CD4-positive, alpha-beta T cell (primary cell): ENCODE results near the gene ERBB3. TPM values are rescaled to one million over a fixed set of nuclear protein-coding genes. Genes with fewer than 3 reads are reported as not detected.

Experiments used
- ATAC-seq: fragments of 200-7000 bp; cut with Tn5 transposase; one replicate; pipeline ENCODE4 v1.10.0; 2022; ENCODE audit warnings: mild to moderate bottlenecking; ENCODE audit not compliant: poor library complexity
- CTCF ChIA-PET: fragments of 350-600 bp; sonication (Branson Sonifier 250); formaldehyde crosslinking; loops from one replicate; lab custom pipeline; 2021; ENCODE audit warnings: antibody characterized with exemption, inconsistent platforms; lab: Charles Lee
- POLR2A ChIA-PET: fragments of 350-600 bp; sonication (Branson Sonifier 250); formaldehyde crosslinking; loops from one replicate; lab custom pipeline; 2021; ENCODE audit warnings: antibody characterized with exemption, inconsistent platforms; lab: Charles Lee
- DNase-seq, 14 experiments: peaks; one replicate each; pipeline ENCODE4 v3.0.0-alpha.2; 2013 to 2020; ENCODE audit warnings: mixed read lengths in 2 of 14
- H3K27ac ChIP-seq, 2 donors: one replicate each; pipeline versions ENCODE4 v1.5.1 to v1.7.0; 2013; ENCODE audit warnings: low read length in 2 of 2, low read depth in 1 of 2, mild to moderate bottlenecking in 1 of 2
- H3K27me3 ChIP-seq, 2 experiments: 1 replicate in 1 of 2; 2 replicates in 1 of 2; pipeline versions ENCODE4 v1.6.1 to v1.7.0; 2013; ENCODE audit warnings: low read length in 2 of 2, control low read depth in 1 of 2, mild to moderate bottlenecking in 1 of 2, moderate library complexity in 1 of 2; ENCODE audit not compliant: insufficient read depth in 2 of 2, control insufficient read depth in 1 of 2
- H3K36me3 ChIP-seq: one replicate; pipeline ENCODE4 v1.6.1; 2013; ENCODE audit warnings: low read length, control low read depth; ENCODE audit not compliant: insufficient read depth
- H3K4me1 ChIP-seq: one replicate; pipeline ENCODE4 v1.6.1; 2013; ENCODE audit warnings: low read length, control low read depth; ENCODE audit not compliant: insufficient read depth
- H3K4me3 ChIP-seq: one replicate; pipeline ENCODE4 v1.5.1; 2013; ENCODE audit warnings: mild to moderate bottlenecking, low read length, moderate library complexity
- H3K9me3 ChIP-seq, 2 experiments: 1 replicate in 1 of 2; 2 replicates in 1 of 2; pipeline versions ENCODE4 v1.6.1 to v1.7.0; 2013; ENCODE audit warnings: low read length in 2 of 2, mild to moderate bottlenecking in 2 of 2, control low read depth in 1 of 2, moderate library complexity in 1 of 2; ENCODE audit not compliant: control insufficient read depth in 1 of 2, insufficient read depth in 1 of 2
- H3K27ac Mint-ChIP-seq: one replicate; pipeline ENCODE4 v1.8.0; 2020; ENCODE audit warnings: mixed read lengths
- H3K27me3 Mint-ChIP-seq: one replicate; pipeline ENCODE4 v1.8.0; 2021; ENCODE audit warnings: mixed read lengths
- H3K36me3 Mint-ChIP-seq: one replicate; pipeline ENCODE4 v1.8.0; 2021; ENCODE audit warnings: low read depth, mixed read lengths
- H3K4me1 Mint-ChIP-seq: one replicate; pipeline ENCODE4 v1.8.0; 2021; ENCODE audit warnings: low read depth, mixed read lengths
- H3K4me3 Mint-ChIP-seq: one replicate; pipeline ENCODE4 v1.8.0; 2020; ENCODE audit warnings: mild to moderate bottlenecking, mixed read lengths
- H3K9me3 Mint-ChIP-seq: one replicate; pipeline ENCODE4 v1.8.0; 2020; ENCODE audit warnings: mixed read lengths
- intact Hi-C, 2 experiments: fragments of 100-400 bp; cut with DNase I in 1 of 2; cut with micrococcal nuclease in 1 of 2; formaldehyde crosslinking; loops; one replicate each; pipeline versions ENCODE4 v1.15.1 to v1.9.0; 2023 to 2025; cut with DNase I, micrococcal nuclease
- total RNA-seq, 174 experiments: library from RNA in 2 of 174; stranded (reverse) in 2 of 174; gene quantifications; one replicate each; pipeline ENCODE4 v1.2.3 and lab custom pipeline; 2021 to 2026
- TF ChIP-seq, protein P1 (sequence below): fragments of 200-600 bp; IDR thresholded peaks from one replicate; pipeline ENCODE4 v1.8.0; 2022; ENCODE audit warnings: antibody characterized with exemption, mild to moderate bottlenecking

ERBB3 gene
- total RNA-seq, 2 experiments from 2014 or later: 0.22 to 0.47 TPM

DNA sequence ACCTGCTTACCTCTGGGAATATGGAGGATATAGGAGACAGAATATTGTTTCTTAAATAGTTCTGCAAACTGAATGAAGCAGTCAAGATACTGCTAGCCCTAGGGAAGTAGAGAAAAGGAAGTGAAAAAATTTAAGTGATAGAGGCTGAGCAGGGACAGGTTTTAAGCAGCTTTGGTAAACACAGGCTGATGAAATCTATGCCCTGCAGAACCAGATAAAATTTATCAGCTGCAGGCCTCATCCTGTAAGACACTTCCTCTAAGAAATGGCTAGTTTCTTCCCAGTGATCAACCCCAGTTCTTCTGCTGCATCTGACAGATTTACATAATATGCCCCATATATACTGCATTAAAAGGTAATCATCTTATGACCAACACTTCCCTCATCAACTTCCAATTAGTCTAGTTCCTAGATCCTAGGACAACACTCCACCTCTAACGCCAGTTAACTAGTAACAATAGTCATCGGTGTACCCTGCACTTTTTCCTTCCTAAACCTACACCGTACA lies 46.8 kb downstream of the ERBB3 start:
- ATAC-seq (no peak), DNase-seq (peak in 1 of 14 experiments; percentile 35)
- peaks cover 21% of the 10 kb centered on the region for H3K36me3 ChIP-seq
- TF ChIP-seq, protein P1, sequence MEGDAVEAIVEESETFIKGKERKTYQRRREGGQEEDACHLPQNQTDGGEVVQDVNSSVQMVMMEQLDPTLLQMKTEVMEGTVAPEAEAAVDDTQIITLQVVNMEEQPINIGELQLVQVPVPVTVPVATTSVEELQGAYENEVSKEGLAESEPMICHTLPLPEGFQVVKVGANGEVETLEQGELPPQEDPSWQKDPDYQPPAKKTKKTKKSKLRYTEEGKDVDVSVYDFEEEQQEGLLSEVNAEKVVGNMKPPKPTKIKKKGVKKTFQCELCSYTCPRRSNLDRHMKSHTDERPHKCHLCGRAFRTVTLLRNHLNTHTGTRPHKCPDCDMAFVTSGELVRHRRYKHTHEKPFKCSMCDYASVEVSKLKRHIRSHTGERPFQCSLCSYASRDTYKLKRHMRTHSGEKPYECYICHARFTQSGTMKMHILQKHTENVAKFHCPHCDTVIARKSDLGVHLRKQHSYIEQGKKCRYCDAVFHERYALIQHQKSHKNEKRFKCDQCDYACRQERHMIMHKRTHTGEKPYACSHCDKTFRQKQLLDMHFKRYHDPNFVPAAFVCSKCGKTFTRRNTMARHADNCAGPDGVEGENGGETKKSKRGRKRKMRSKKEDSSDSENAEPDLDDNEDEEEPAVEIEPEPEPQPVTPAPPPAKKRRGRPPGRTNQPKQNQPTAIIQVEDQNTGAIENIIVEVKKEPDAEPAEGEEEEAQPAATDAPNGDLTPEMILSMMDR: no peak
- Mint-ChIP-seq H3K4me3 (peak overlapping the region; percentile 97), H3K36me3 (peaks cover 41% of the 10 kb centered on the region), H3K27me3 (no peaks in the 10 kb centered on the region), H3K4me1 (peaks cover 65% of the 10 kb centered on the region), H3K27ac (peak overlapping the region; percentile 86), H3K9me3 (no peaks in the 10 kb centered on the region)
- ChIA-PET CTCF (interaction anchor here (0.6 to 9.6 kb wide), 29 partner anchors 9 to 388 kb away, joined by 3 to 138 read pairs (median 5); partner anchors contain the start of genes MYL6, MYL6B, RNF41 and RPL41), POLR2A (interaction anchor here (0.6 to 6.5 kb wide), 10 partner anchors 9 to 309 kb away, joined by 3 to 133 read pairs (median 22); partner anchors contain the start of genes MYL6, MYL6B, ORMDL2 and PA2G4)
- intact Hi-C loops: loop anchor here (1.0 to 5.0 kb wide), 5 partner anchors 31 to 384 kb away; partner anchors contain the start of genes CS (in 1 of the 2), GDF11 (in 1 of the 2) and SMARCC2 (in 1 of the 2)
- H3K4me1 ChIP-seq: peaks cover 57% of the 10 kb centered on the region
- H3K9me3 ChIP-seq: no peaks in the 10 kb centered on the region
- no peaks in the 10 kb centered on the region for H3K27me3 ChIP-seq
- peak overlapping the region; percentile 56 to 73 for H3K27ac ChIP-seq
- no peak overlapping the region for H3K4me3 ChIP-seq

DNA sequence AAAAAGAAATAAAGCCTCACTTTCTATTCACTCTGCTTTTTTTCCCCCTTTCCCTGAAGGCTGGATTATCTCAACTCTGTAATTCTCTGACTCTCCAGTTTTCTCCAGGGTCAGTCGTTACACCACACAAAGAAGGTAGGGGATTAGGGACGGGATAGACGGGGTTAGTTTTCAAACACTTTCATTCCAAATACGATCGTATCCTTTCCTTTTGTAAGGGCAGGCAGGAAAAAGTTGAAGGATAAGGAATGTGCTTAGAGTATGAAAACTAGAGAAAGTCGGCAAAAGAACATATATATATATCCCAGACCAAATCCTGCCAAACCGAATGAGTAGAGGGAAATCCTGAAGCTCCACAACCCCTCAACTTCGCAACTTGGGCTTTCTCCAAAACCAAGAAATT lies 47.5 kb downstream of the ERBB3 start:
- Histone ChIP-seq H3K4me1 (peaks cover 64% of the 10 kb centered on the region), H3K27ac (peak overlapping the region; percentile 56 to 73), H3K9me3 (no peaks in the 10 kb centered on the region), H3K27me3 (no peaks in the 10 kb centered on the region), H3K36me3 (peaks cover 24% of the 10 kb centered on the region), H3K4me3 (peak overlapping the region; percentile 99)
- DNase-seq (no peak), ATAC-seq (no peak)
- TF ChIP-seq, protein P1: no peak
- Mint-ChIP-seq H3K4me1 (peaks cover 69% of the 10 kb centered on the region), H3K27me3 (no peaks in the 10 kb centered on the region), H3K27ac (peak overlapping the region; percentile 86), H3K36me3 (peaks cover 48% of the 10 kb centered on the region), H3K4me3 (peak overlapping the region; percentile 97), H3K9me3 (no peaks in the 10 kb centered on the region)
- intact Hi-C loops: loop anchor here (2.0 to 5.0 kb wide), 3 partner anchors 61 to 385 kb away; partner anchors contain the start of genes CS (in 1 of the 2), GDF11 (in 1 of the 2) and SMARCC2 (in 1 of the 2)
- ChIA-PET POLR2A (interaction anchor here (0.6 to 6.5 kb wide), 33 partner anchors 10 to 1847 kb away, joined by 3 to 133 read pairs (median 5); partner anchors contain the start of genes BAZ2A, CBX5, CNPY2 and DNAJC14), CTCF (interaction anchor here (0.6 to 9.6 kb wide), 11 partner anchors 10 to 389 kb away, joined by 3 to 138 read pairs (median 5); partner anchors contain the start of genes ANKRD52, MYL6, MYL6B and SMARCC2)

DNA sequence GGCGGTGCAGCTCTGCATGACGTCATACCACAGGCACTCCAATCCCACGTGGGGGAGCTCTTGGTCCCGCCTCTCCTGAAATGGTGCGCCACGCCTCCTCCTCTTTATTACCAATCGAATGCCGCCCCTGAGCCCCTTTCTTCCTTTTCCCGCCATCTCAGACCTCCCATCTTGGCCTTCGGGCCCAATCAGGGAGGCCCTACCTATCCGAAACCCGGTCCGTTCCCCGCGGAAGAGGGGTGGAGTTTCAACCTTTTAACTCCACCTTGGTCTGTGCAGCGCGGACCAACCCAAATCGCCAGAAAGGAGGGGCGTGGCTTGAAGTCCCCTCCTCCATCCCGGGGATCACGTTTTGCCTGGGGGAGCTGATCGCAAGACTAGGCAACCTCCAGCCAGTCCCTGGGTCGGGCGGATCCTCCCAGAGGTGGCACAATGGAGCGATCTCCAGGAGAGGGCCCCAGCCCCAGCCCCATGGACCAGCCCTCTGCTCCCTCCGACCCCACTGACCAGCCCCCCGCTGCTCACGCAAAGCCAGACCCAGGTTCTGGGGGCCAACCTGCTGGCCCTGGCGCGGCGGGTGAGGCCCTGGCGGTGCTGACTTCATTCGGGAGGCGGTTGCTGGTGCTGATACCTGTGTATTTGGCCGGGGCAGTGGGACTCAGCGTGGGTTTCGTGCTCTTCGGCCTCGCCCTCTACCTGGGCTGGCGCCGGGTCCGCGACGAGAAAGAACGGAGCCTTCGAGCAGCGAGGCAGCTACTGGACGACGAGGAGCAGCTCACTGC lies 48.1 kb downstream of the ERBB3 start, which contains the start of gene ESYT1:
Gene ESYT1 (plus strand): TSS at position 380 of the 782 bp plus-strand sequence. CDS start 53 bp downstream, at position 433.
- DNase-seq (peak; percentile 93 to 100 (median 96)), ATAC-seq (peak; percentile 90)
- Histone ChIP-seq H3K27ac (peak within 1 kb of the TSS; percentile 77), H3K9me3 (no peaks in the 10 kb centered on the region), H3K4me1 (peaks cover 66% of the 10 kb centered on the region), H3K27me3 (no peaks in the 10 kb centered on the region), H3K4me3 (peak within 1 kb of the TSS; percentile 99), H3K36me3 (peaks cover 28% of the 10 kb centered on the region)
- Mint-ChIP-seq H3K4me1 (peaks cover 69% of the 10 kb centered on the region), H3K27me3 (no peaks in the 10 kb centered on the region), H3K36me3 (peaks cover 52% of the 10 kb centered on the region), H3K9me3 (no peaks in the 10 kb centered on the region), H3K27ac (peak within 1 kb of the TSS; percentile 86), H3K4me3 (peak within 1 kb of the TSS; percentile 97)
- ChIA-PET CTCF (interaction anchor here (0.6 to 9.6 kb wide), 11 partner anchors 10 to 390 kb away, joined by 3 to 138 read pairs (median 5); partner anchors contain the start of genes ANKRD52, MYL6, MYL6B and SMARCC2), POLR2A (interaction anchor here (0.6 to 6.5 kb wide), 38 partner anchors 10 to 1848 kb away, joined by 3 to 133 read pairs (median 4); partner anchors contain the start of genes BAZ2A, CBX5, CNPY2 and DNAJC14)
- intact Hi-C loops: loop anchor here (1.0 to 5.0 kb wide), 6 partner anchors 9 to 386 kb away; partner anchors contain the start of genes CS (in 1 of the 2), GDF11 (in 1 of the 2), MYL6 (in 1 of the 2) and SMARCC2 (in 1 of the 2)
- TF ChIP-seq, protein P1: no peak
